ENCODE results near the gene ADGRG2. TPM values are rescaled to one million over a fixed set of nuclear protein-coding genes. Genes with fewer than 3 reads are reported as not detected.

Gene ADGRG2
- total RNA-seq, 2 donors from 2014 or later: 5.2 to 6.0 TPM

DNA sequence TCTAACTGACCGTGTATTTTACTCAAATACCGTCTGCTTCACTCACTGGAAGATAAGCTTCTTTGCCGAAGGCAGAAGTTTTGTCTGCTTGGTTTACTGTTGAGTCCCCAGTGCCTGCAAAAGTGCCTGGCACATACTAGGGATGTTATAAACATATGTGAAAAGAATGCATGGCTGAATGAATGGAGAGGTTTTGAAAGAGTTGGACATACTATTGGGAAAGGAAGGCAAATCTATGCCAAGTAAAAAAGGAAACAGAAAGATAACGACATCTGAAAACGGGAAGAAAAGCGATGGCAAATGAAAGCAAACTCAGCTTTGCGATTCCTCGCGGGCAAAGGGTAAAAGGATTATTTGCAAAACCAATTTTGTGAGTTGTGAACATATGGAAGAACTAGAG is 21.7 kb downstream of the ADGRG2 start:
- 94% methylated on average over 9 of the region's 9 CpGs for WGBS
- TF ChIP-seq CTCF (IDR thresholded peaks at IDR 0.05) (no peak), POLR2AphosphoS5 (IDR thresholded peaks at IDR 0.05) (no peak), POLR2A (IDR thresholded peaks at IDR 0.05) (no peak)
- no peak overlapping the region for H3K4me3 ChIP-seq
- intact Hi-C loops (cut with DNase I): no loop called here
- H3K36me3 ChIP-seq: no peaks in the 10 kb centered on the region
- H3K9me3 ChIP-seq: no peaks in the 10 kb centered on the region
- no peaks in the 10 kb centered on the region for H3K4me1 ChIP-seq (replicated peaks)
- H3K27me3 ChIP-seq (replicated peaks; ENCODE audit: insufficient read depth): no peaks in the 10 kb centered on the region
- H3K27ac ChIP-seq: no peak overlapping the region
- no peak for DNase-seq (ENCODE audit: low spot score)

DNA sequence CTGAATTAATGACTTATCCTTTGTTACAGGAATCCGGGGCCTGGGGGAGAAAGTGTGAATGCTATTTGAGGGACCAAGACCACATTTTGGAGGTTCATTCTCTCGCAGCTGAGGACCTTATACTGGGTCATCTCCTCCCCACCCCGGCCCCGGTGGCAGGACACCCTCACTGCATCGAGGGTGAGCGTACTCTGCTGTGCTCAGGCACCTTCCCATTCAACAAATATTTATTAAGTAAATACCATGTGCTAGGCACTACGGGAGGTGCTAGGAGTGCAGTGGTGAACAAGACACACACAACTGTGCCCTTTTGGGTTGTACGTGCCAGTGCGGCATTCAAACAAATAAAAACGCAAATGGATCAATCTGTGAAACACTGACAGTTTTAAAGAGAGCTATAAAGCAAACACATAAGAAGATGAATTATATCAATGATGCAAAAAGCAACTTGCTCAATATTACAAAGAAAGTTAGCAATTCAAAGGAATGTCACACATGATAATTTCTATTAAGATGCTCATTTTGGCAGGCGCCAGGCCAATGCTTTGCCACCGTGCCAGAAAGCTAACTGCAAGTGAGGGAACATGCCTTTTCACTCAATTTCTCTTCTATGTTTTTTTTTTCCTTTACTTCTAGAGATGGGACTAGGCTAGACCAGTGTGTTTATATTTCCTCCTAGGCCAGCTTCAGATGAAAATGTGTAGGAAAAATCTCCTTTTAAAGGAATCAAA is 24.6 kb downstream of the ADGRG2 start:
- H3K27ac ChIP-seq: no peak overlapping the region
- no peak for DNase-seq (ENCODE audit: low spot score)
- no peaks in the 10 kb centered on the region for H3K4me1 ChIP-seq (replicated peaks)
- intact Hi-C loops (cut with DNase I): no loop called here
- no peaks in the 10 kb centered on the region for H3K9me3 ChIP-seq
- no peaks in the 10 kb centered on the region for H3K27me3 ChIP-seq (replicated peaks; ENCODE audit: insufficient read depth)
- H3K36me3 ChIP-seq: no peaks in the 10 kb centered on the region
- TF ChIP-seq POLR2AphosphoS5 (IDR thresholded peaks at IDR 0.05) (no peak), CTCF (IDR thresholded peaks at IDR 0.05) (no peak), POLR2A (IDR thresholded peaks at IDR 0.05) (no peak)
- WGBS: 58% methylated on average over 12 of the region's 12 CpGs
- no peak overlapping the region for H3K4me3 ChIP-seq

- DNase-seq (ENCODE audit: low spot score): no peak
- Histone ChIP-seq H3K36me3 (no peaks in the 10 kb centered on the region), H3K4me1 (replicated peaks) (no peaks in the 10 kb centered on the region), H3K4me3 (no peak overlapping the region), H3K27me3 (replicated peaks; ENCODE audit: insufficient read depth) (no peaks in the 10 kb centered on the region), H3K9me3 (no peaks in the 10 kb centered on the region), H3K27ac (no peak overlapping the region)
- no peak for TF ChIP-seq POLR2AphosphoS5 (IDR thresholded peaks at IDR 0.05)
- intact Hi-C loops (cut with DNase I): no loop called here
- 92% methylated on average over 2 of the region's 2 CpGs for WGBS
These were observed 25.7 kb downstream of the ADGRG2 start for GRCh38 chrX:19096586-19096985.

DNA sequence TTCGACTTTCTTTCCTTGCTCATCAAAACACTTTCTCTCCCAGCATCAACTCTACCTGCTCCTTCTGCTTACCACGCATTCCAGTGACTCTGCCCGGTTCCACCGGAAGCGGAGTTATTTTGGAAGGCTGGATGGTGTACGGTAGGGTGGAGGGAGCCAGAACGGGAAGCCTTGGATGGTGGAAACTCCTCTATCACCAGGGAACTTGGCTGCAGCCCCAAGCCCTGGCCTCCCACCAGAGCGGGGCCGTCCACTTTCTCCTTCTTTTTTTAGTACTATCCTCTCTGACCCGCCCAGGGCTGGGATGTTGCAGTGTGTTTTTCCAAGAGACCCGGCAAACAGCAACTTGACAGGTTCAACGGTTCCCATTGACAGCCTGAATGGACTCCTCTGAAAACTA is 27.6 kb downstream of the ADGRG2 start:
- intact Hi-C loops (cut with DNase I): no loop called here
- Histone ChIP-seq H3K4me1 (replicated peaks) (no peaks in the 10 kb centered on the region), H3K27me3 (replicated peaks; ENCODE audit: insufficient read depth) (no peaks in the 10 kb centered on the region), H3K27ac (no peak overlapping the region), H3K36me3 (no peaks in the 10 kb centered on the region), H3K4me3 (no peak overlapping the region), H3K9me3 (no peaks in the 10 kb centered on the region)
- 71% methylated on average over 12 of the region's 12 CpGs for WGBS
- TF ChIP-seq POLR2A (IDR thresholded peaks at IDR 0.05) (no peak), CTCF (IDR thresholded peaks at IDR 0.05) (no peak), POLR2AphosphoS5 (IDR thresholded peaks at IDR 0.05) (no peak)
- DNase-seq (ENCODE audit: low spot score): no peak

DNA sequence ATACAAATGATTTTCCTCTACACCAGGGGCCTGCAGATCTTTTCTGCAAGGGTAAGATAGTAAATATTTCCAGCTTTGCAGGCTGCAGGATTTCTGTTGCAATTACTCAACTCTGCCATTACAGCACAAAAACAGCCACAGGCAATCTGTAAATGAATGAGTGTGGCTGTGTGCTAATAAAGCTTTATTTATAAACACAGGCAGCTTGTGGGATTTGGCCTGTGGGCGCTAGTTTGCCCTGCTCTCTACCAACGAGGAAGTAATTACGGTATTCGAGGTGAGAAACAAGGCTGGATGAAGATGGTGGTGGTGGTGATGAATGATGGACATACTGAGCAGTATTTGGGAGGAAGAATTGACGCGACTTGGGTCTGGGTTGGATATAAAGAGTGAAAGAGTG is 30.7 kb downstream of the ADGRG2 start:
- H3K36me3 ChIP-seq: no peaks in the 10 kb centered on the region
- no peak for TF ChIP-seq POLR2AphosphoS5 (IDR thresholded peaks at IDR 0.05)
- TF ChIP-seq CTCF (IDR thresholded peaks at IDR 0.05): no peak
- TF ChIP-seq POLR2A (IDR thresholded peaks at IDR 0.05): no peak
- no peaks in the 10 kb centered on the region for H3K4me1 ChIP-seq (replicated peaks)
- WGBS: 93% methylated on average over 6 of the region's 6 CpGs
- H3K4me3 ChIP-seq: no peak overlapping the region
- no peaks in the 10 kb centered on the region for H3K27me3 ChIP-seq (replicated peaks; ENCODE audit: insufficient read depth)
- no peak for DNase-seq (ENCODE audit: low spot score)
- intact Hi-C loops (cut with DNase I): no loop called here
- no peak overlapping the region for H3K27ac ChIP-seq
- H3K9me3 ChIP-seq: no peaks in the 10 kb centered on the region
